ENCODE measurements around the gene NACC2. TPM values are rescaled to one million over a fixed set of nuclear protein-coding genes. Genes with fewer than 3 reads are reported as not detected.

Gene NACC2
- total and polyA plus RNA-seq, 2 experiments from 2014 or later: 4.4 to 12.0 TPM

GRCh38 chr9:136136127-136136925 lies 41.2 kb upstream of the NACC2 start:
- H3K4me1 ChIP-seq (ENCODE audit: low read depth): peaks cover 7% of the 10 kb centered on the region
- peaks cover 36% of the 10 kb centered on the region for H3K27me3 ChIP-seq
- DNase-seq (ENCODE audit: low read depth in 1 of 2, low spot score in 1 of 2): no peak
- H3K4me3 ChIP-seq: no peak overlapping the region
- no peaks in the 10 kb centered on the region for H3K9me3 ChIP-seq (ENCODE audit: low read depth)
- no peak overlapping the region for H3K27ac ChIP-seq
- TF ChIP-seq CTCF (IDR thresholded peaks at IDR 0.05; ENCODE audit: low read depth, low read length): no peak
- H3K36me3 ChIP-seq: no peaks in the 10 kb centered on the region

GRCh38 chr9:136135326-136136126 lies 40.4 kb upstream of the NACC2 start:
- no peaks in the 10 kb centered on the region for H3K9me3 ChIP-seq (ENCODE audit: low read depth)
- H3K4me1 ChIP-seq (ENCODE audit: low read depth): peaks cover 7% of the 10 kb centered on the region
- no peak overlapping the region for H3K27ac ChIP-seq
- no peak overlapping the region for H3K4me3 ChIP-seq
- H3K36me3 ChIP-seq: no peaks in the 10 kb centered on the region
- DNase-seq (ENCODE audit: low read depth in 1 of 2, low spot score in 1 of 2): peak in 1 of 2 donors; percentile 39
- no peak for TF ChIP-seq CTCF (IDR thresholded peaks at IDR 0.05; ENCODE audit: low read depth, low read length)
- H3K27me3 ChIP-seq: peaks cover 36% of the 10 kb centered on the region

GRCh38 chr9:136133959-136134484 lies 38.9 kb upstream of the NACC2 start:
- Histone ChIP-seq H3K9me3 (ENCODE audit: low read depth) (no peaks in the 10 kb centered on the region), H3K27ac (no peak overlapping the region), H3K4me1 (ENCODE audit: low read depth) (peaks cover 7% of the 10 kb centered on the region), H3K36me3 (no peaks in the 10 kb centered on the region), H3K4me3 (peak overlapping the region; percentile 32), H3K27me3 (peaks cover 39% of the 10 kb centered on the region)
- DNase-seq (ENCODE audit: low read depth in 1 of 2, low spot score in 1 of 2): no peak
- no peak for TF ChIP-seq CTCF (IDR thresholded peaks at IDR 0.05; ENCODE audit: low read depth, low read length)

- Histone ChIP-seq H3K27ac (no peak overlapping the region), H3K27me3 (peaks cover 39% of the 10 kb centered on the region), H3K4me3 (peak overlapping the region; percentile 32), H3K36me3 (no peaks in the 10 kb centered on the region), H3K9me3 (ENCODE audit: low read depth) (no peaks in the 10 kb centered on the region), H3K4me1 (ENCODE audit: low read depth) (peaks cover 7% of the 10 kb centered on the region)
- peak; percentile 47 for TF ChIP-seq CTCF (IDR thresholded peaks at IDR 0.05; ENCODE audit: low read depth, low read length)
- DNase-seq (ENCODE audit: low read depth in 1 of 2, low spot score in 1 of 2): peak; percentile 39 to 80
Measured at GRCh38 chr9:136133191-136133958, 38.3 kb upstream of the NACC2 start.

DNA sequence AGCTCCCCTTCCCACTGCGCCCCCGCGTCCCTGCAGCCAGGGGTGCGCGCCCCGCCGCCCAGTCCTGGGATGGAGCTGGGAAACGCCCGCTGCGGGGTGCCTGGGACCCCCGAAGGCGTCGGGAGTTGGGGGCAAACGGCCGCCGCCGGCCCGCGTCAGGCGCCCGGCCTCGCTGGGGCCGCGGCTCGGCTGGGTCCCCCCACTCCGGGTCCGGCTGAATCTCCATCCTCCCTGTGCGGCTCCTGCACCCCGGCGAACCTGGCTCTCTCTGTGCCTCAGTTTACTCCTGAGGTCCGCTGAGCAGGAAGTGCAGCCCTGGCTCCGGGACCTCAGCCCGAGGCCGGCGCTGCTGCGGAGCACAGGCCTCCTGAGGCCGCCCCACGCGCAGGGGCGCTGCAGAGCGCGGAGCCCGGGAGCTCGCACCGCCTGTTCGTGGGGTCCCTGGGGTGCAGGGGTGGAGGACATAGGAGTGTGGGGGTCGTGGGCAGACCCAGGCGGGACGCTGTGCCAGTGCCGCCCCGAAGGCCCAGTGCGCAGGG lies 37.5 kb upstream of the NACC2 start:
- no peak for DNase-seq (ENCODE audit: low read depth in 1 of 2, low spot score in 1 of 2)
- no peak overlapping the region for H3K4me3 ChIP-seq
- peaks cover 42% of the 10 kb centered on the region for H3K27me3 ChIP-seq

More for the DNA sequence above, 37.5 kb upstream of the NACC2 start:
- H3K27ac ChIP-seq: no peak overlapping the region
- peak; percentile 23 for TF ChIP-seq CTCF (IDR thresholded peaks at IDR 0.05; ENCODE audit: low read depth, low read length)
- no peaks in the 10 kb centered on the region for H3K9me3 ChIP-seq (ENCODE audit: low read depth)
- no peaks in the 10 kb centered on the region for H3K36me3 ChIP-seq
- H3K4me1 ChIP-seq (ENCODE audit: low read depth): peaks cover 7% of the 10 kb centered on the region

All from cardiac muscle cell (in vitro differentiated cells and primary cell).